OCI-LY7 (cell line): ENCODE results near the gene TOX4.

ENCODE experiments used
- CTCF ChIP-seq: fragments of 200-600 bp; sonication (generic); conservative IDR thresholded peaks from 2 replicates; pipeline ENCODE4 v1.5.1; 2014; ENCODE audit warnings: mild to moderate bottlenecking, antibody characterized with exemption, low read length, moderate library complexity, mixed read lengths
- EZH2phosphoT487 ChIP-seq: fragments of 200-600 bp; sonication (generic); IDR thresholded peaks from 2 replicates; pipeline ENCODE4 v1.6.1; 2018; ENCODE audit warnings: low read depth, borderline replicate concordance, mild to moderate bottlenecking, mixed run types, antibody characterized with exemption, low read length, moderate library complexity, mixed read lengths

DNA sequence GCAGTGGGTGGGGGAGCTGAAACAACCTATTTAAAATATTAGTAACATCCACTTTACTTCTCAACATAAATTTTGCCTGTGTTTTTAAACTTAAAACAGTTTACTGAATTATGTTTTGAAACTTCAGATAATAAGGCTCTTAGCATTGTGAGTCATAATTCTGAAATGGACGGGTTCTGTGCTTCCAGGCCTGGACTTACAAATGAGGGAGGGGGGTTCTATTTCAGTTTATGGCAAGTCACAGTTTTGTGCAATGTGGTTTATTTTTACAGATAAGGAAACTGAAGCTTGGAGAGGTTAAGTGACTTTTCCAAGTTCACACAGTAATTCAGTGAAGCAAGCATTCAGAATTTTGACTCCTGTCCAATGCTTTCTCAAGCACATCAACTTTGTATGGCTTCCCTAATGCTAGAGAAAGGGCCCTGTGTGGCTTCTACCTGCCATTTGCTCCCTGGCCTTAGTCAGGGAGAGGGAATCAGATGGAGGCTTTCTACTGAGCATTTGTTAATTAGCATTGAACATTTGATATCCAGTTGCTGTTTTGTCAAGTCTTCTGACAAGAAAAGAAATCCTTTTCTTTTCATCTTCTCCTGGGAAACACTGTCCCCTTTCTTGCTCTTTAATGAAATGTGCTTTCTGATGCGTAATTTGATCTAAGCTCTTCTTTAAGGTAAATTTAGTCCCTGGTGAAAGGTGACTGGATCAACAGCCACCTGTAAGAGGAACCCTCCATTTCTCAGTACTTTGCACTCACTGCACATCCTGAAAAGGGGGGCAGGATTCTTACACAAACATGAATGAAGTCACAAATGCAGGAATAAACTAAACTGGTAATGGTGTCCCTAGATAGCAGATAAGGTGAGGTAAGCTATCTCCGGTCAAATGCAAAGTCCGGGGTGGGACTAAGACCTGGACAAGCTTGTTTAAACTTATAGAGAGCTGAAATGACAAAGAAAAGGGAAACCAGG, 51.7 kb downstream of the TOX4 start:
- TF ChIP-seq CTCF (no peak), EZH2phosphoT487 (no peak)
